Skin of body (tissue), 3 donors: Measurements from ENCODE around the gene RPS27. TPM values are rescaled to one million over a fixed set of nuclear protein-coding genes. Genes with fewer than 3 reads are reported as not detected.
"Not testable (repeated sequence)": the region's sequence is repeated elsewhere in the genome, so short reads cannot be mapped to it uniquely, and the experiment has no call there.

Experiments
- DNase-seq: peaks from one replicate; lab custom pipeline; 2025; lab: John Stamatoyannopoulos, UW
- small RNA-seq: library from RNA; depleted of rRNA; stranded (forward); fragments of <200 nt; gene quantifications from one replicate; pipeline ENCODE3, GENCODE V24; 2014; ENCODE audit warnings: low replicate concordance
- total RNA-seq: library from RNA; depleted of rRNA; stranded (reverse); fragments of >200 nt; gene quantifications from one replicate; pipeline ENCODE4 v1.2.3, GENCODE V29; 2014

RPS27 gene
- total RNA-seq, 1 donor from 2014 or later: 2,280 TPM

- DNase-seq: peak; percentile 69
Observed at GRCh38 chr1:153985941-153986761, 4.4 kb upstream of the RPS27 start, which contains the start of gene RAB13. TSS of gene RAB13 (minus strand) at chr1:153986339. CDS start at chr1:153986236, 103 bp downstream.

- DNase-seq: no peak
Observed at GRCh38 chr1:153987621-153988020, 2.9 kb upstream of the RPS27 start.

- DNase-seq: no peak
Observed at GRCh38 chr1:153991151-153991630, 629 bp downstream of the RPS27 start.

GRCh38 chr1:153991806-153992205 is 1.2 kb downstream of the RPS27 start:
- no peak for DNase-seq

- no peak for DNase-seq
Observed at GRCh38 chr1:153995202-153995601, 4.6 kb downstream of the RPS27 start.

GRCh38 chr1:153995640-153996039 is 5.1 kb downstream of the RPS27 start:
- no peak for DNase-seq

- not testable (repeated sequence) for DNase-seq
Observed at GRCh38 chr1:153996882-153997281, 6.3 kb downstream of the RPS27 start.

- DNase-seq: no peak
Observed at GRCh38 chr1:154000420-154000819, 9.9 kb downstream of the RPS27 start.

- no peak for DNase-seq
Observed at GRCh38 chr1:154006136-154006535, 15.6 kb downstream of the RPS27 start.

GRCh38 chr1:154012129-154012528 is 21.6 kb downstream of the RPS27 start:
- no peak for DNase-seq

GRCh38 chr1:154012543-154012942 is 22.0 kb downstream of the RPS27 start:
- not testable (repeated sequence) for DNase-seq

- no peak for DNase-seq
Observed at GRCh38 chr1:154014154-154014907, 23.8 kb downstream of the RPS27 start.

- no peak for DNase-seq
Observed at GRCh38 chr1:154019269-154019668, 28.7 kb downstream of the RPS27 start.

GRCh38 chr1:154019940-154020339 is 29.4 kb downstream of the RPS27 start:
- no peak for DNase-seq

- not testable (repeated sequence) for DNase-seq
Observed at GRCh38 chr1:154033697-154034096, 43.1 kb downstream of the RPS27 start.

Small RNA genes within 50 kb of the gene (small RNA-seq; reads per million reads assigned to genes)
- gene MIR6737 (not detected), gene RNU6-179P (not detected)

Other genes with a start within 250 kb of the RPS27 start
- 25.0 TPM for gene SLC27A3, start 215.4 kb upstream of the RPS27 start, total RNA-seq
- 12.6 TPM for gene GATAD2B, start 67.8 kb upstream of the RPS27 start, total RNA-seq
- 18.8 TPM for gene DENND4B, start 44.0 kb upstream of the RPS27 start, total RNA-seq
- gene CRTC2, start 32.1 kb upstream of the RPS27 start, total RNA-seq: 5.1 TPM
- gene SLC39A1, start 27.2 kb upstream of the RPS27 start, total RNA-seq: 38.8 TPM
- 10.7 TPM for gene CREB3L4, start 22.9 kb upstream of the RPS27 start, total RNA-seq
- 73.8 TPM for gene JTB, start 13.1 kb upstream of the RPS27 start, total RNA-seq
- 38.7 TPM for gene RAB13, start 4.4 kb upstream of the RPS27 start, total RNA-seq
- 0.10 TPM for gene NUP210L, start 164.3 kb downstream of the RPS27 start, total RNA-seq
- gene TPM3, start 201.3 kb downstream of the RPS27 start, total RNA-seq: 166 TPM
- not detected for gene CFAP141, start 215.6 kb downstream of the RPS27 start, total RNA-seq
- gene UBAP2L, start 230.2 kb downstream of the RPS27 start, total RNA-seq: 77.4 TPM